ENCODE data around the gene REM2.

Gene REM2

DNA sequence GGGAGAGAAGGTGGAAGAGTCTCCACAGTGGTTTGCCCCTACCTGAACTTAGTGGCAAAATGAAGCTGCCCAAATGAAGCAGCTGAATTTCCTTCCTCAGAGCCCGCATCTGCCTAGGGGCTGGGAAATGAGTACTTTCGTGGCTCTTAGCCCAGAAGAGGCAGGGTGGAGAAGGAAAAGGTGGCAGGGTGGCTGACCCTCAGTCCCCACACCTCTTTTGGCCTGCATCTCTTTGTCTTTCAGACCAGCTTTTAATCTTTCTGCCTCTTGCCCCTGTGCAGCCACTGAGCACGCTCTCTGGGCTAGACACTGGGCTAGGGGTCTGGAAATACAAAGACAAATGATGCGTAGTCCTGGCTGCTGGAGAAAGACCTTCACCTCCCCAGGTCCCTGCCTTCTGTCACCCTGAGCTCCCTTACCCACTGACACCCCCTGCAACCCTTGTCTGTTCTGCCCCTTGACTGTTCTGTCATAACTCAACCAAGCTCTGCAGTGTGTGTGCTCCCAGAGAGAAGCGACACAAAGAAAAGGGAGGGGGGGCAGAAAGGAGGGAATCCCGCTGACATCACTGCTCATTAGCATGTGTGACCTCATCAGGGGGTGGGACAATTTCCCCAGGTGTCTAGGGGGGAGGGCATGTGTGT is 371 bp upstream of the REM2 start:
- Histone ChIP-seq H3K4me3 (no peak overlapping the region), H3K4me1 (peaks cover 0 to 23% (median 11%) of the 10 kb centered on the region in 4 donors), H3K9me3 (no peaks in the 10 kb centered on the region), H3K36me3 (peaks cover 9 to 17% (median 11%) of the 10 kb centered on the region in 3 donors), H3K27ac (no peak overlapping the region), H3K27me3 (no peaks in the 10 kb centered on the region)
- TF ChIP-seq, protein P1, sequence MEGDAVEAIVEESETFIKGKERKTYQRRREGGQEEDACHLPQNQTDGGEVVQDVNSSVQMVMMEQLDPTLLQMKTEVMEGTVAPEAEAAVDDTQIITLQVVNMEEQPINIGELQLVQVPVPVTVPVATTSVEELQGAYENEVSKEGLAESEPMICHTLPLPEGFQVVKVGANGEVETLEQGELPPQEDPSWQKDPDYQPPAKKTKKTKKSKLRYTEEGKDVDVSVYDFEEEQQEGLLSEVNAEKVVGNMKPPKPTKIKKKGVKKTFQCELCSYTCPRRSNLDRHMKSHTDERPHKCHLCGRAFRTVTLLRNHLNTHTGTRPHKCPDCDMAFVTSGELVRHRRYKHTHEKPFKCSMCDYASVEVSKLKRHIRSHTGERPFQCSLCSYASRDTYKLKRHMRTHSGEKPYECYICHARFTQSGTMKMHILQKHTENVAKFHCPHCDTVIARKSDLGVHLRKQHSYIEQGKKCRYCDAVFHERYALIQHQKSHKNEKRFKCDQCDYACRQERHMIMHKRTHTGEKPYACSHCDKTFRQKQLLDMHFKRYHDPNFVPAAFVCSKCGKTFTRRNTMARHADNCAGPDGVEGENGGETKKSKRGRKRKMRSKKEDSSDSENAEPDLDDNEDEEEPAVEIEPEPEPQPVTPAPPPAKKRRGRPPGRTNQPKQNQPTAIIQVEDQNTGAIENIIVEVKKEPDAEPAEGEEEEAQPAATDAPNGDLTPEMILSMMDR (IDR thresholded peaks at IDR 0.05) = no peak
- DNase-seq = peak in 1 of 2 donors; percentile 48
- intact Hi-C loops (cut with DNase I; ENCODE audit: low total_unique reads) = no loop called here

DNA sequence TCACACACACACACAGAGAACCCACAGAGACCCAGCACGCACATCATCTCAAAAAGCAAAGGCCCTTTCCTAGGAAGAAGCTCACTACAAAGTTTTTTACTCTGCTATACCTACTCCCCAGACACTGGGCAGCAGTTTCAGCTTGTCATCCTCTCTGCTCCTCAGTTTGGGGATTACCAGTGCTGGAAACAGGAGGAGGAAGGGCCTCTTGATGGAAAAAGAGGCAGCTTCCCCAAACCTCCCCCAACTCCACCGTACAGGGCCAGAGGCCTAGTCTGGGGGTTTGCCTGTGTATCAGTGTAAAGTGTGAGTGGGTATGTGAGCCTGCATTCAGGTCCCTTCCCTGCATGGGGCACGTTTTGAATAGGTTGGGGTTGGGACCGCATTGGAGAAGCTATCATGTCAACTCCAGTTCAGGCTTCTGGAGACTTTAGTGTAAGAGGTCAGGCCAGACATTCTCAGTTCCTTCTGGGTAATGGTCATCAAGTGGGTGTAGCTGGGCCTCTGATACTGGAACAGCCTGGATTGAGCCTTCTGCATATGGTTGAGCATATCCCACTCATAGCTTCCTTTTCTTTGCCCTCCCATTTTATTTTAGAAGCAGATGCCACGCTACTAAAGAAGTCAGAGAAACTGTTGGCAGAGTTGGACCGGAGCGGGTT is 1.2 kb downstream of the REM2 start:
- Histone ChIP-seq H3K36me3 (peaks cover 0 to 2% (median 0%) of the 10 kb centered on the region in 3 donors), H3K27me3 (no peaks in the 10 kb centered on the region), H3K27ac (no peak overlapping the region), H3K4me3 (no peak overlapping the region), H3K4me1 (peaks cover 0 to 31% (median 15%) of the 10 kb centered on the region in 4 donors), H3K9me3 (no peaks in the 10 kb centered on the region)
- TF ChIP-seq, protein P1 (IDR thresholded peaks at IDR 0.05) = no peak
- intact Hi-C loops (cut with DNase I; ENCODE audit: low total_unique reads) = no loop called here
- peak in 1 of 2 donors; percentile 17 for DNase-seq

DNA sequence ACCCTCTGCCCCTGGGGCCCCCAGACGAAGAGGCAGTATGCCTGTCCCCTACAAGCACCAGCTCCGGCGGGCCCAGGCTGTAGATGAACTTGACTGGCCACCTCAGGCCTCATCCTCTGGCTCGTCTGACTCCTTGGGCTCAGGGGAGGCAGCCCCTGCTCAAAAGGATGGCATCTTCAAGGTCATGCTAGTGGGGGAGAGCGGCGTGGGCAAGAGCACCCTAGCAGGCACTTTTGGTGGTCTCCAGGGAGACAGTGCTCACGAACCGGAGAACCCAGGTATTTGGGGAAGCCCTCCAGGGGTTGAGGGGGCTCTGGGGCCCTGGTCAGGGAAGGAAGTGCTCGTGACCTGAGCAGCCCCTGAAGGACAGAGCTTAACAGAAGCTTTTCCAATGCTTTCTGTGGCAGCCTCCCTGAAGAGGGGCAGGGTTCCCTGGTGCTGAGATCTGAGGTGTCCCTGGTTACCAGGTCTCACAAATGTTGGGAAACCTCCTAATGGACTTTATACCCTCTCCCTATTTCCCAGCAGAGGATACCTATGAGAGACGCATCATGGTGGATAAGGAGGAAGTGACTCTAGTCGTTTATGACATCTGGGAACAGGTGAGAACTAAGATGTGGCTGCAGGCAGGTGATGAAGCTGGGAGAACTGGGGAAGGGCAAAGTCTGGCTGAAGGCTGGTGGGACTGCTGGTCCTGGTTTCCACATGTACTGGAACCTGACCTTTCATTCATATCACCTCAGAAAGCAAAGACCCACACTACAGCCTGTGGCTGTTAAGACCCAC is 1.9 kb downstream of the REM2 start:
- no peaks in the 10 kb centered on the region for H3K27me3 ChIP-seq
- H3K27ac ChIP-seq = no peak overlapping the region
- H3K4me3 ChIP-seq = no peak overlapping the region
- no peaks in the 10 kb centered on the region for H3K9me3 ChIP-seq
- peak in 1 of 2 donors; percentile 60 for DNase-seq
- intact Hi-C loops (cut with DNase I; ENCODE audit: low total_unique reads) = no loop called here
- peaks cover 0 to 31% (median 15%) of the 10 kb centered on the region in 4 donors for H3K4me1 ChIP-seq
- TF ChIP-seq, protein P1 (IDR thresholded peaks at IDR 0.05) = no peak
- H3K36me3 ChIP-seq = no peaks in the 10 kb centered on the region

DNA sequence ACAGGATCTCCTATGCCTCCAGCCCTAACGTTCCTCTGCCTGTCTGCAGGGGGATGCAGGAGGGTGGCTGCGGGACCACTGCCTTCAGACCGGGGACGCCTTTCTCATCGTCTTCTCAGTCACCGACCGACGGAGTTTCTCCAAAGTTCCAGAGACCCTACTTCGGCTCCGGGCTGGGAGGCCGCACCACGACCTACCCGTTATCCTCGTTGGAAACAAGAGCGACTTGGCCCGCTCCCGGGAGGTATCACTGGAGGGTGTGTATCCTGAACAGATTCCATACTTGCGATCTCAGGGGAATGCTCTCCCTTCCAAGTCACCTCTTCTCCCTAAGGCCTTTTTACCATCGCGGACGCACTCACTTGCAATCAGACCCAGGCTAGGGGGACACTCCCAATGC is 3.0 kb downstream of the REM2 start:
- Histone ChIP-seq H3K4me3 (peak overlapping the region; percentile 62 to 74), H3K36me3 (no peaks in the 10 kb centered on the region), H3K27ac (no peak overlapping the region), H3K4me1 (peaks cover 0 to 31% (median 15%) of the 10 kb centered on the region in 4 donors), H3K9me3 (no peaks in the 10 kb centered on the region), H3K27me3 (no peaks in the 10 kb centered on the region)
- intact Hi-C loops (cut with DNase I; ENCODE audit: low total_unique reads) = no loop called here
- peak in 1 of 2 donors; percentile 63 for DNase-seq
- TF ChIP-seq, protein P1 (IDR thresholded peaks at IDR 0.05) = no peak

DNA sequence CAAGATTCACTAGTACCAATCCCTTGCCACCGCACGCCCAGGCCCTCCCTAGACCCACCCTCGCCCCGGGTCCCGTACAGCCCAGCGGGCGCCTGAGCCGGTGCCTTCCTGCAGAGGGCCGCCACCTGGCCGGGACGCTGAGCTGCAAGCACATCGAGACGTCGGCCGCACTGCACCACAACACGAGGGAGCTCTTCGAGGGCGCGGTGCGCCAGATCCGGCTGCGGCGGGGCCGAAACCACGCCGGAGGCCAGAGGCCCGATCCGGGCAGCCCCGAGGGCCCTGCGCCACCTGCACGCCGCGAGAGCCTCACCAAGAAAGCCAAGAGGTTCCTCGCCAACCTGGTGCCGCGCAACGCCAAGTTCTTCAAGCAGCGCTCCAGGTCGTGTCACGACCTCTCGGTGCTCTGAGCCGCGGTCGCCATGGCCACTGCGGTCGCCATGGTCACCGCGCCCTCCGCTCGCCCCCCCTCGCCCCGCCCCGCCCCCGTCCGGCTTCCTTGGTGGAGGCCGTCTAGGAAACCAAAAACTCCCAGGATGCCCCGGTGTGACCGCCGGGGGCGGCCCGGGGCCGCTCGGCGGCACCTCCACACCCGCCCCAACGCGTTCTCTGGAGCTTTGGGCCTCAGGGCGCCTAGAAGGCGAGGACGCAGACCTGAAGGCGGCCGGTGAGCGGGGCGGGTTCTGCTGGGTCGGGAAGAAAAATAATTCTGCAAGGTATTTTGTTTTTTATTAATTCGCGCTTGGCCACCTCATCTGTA is 3.7 kb downstream of the REM2 start:
- no peaks in the 10 kb centered on the region for H3K36me3 ChIP-seq
- peak overlapping the region; percentile 67 to 68 for H3K27ac ChIP-seq
- H3K9me3 ChIP-seq = no peaks in the 10 kb centered on the region
- intact Hi-C loops (cut with DNase I; ENCODE audit: low total_unique reads) = no loop called here
- TF ChIP-seq, protein P1 (IDR thresholded peaks at IDR 0.05) = no peak
- H3K27me3 ChIP-seq = no peaks in the 10 kb centered on the region
- peak; percentile 38 to 84 for DNase-seq
- peak overlapping the region; percentile 62 to 74 for H3K4me3 ChIP-seq
- peaks cover 0 to 31% (median 15%) of the 10 kb centered on the region in 4 donors for H3K4me1 ChIP-seq
